Upper lobe of left lung (tissue), 6 donors: ENCODE measurements around the gene TMEM168. TPM values are rescaled to one million over a fixed set of nuclear protein-coding genes. Genes with fewer than 3 reads are reported as not detected.

Experiments used
- ATAC-seq, 2 donors: fragments of 200-7000 bp; cut with Tn5 transposase; one replicate each; pipeline ENCODE4 v1.9.1; 2022; ENCODE audit warnings: mild to moderate bottlenecking in 2 of 2, moderate library complexity in 2 of 2; ENCODE audit not compliant: low FRiP score in 2 of 2
- DNase-seq, 2 donors: peaks; one replicate each; pipeline ENCODE4 v3.0.0-alpha.2; 2019 to 2020
- H3K27ac ChIP-seq, 4 donors: fragments of 200-600 bp; sonication (generic); one replicate each; pipeline ENCODE4 v1.5.1; 2016 to 2019
- H3K27me3 ChIP-seq, 4 donors: fragments of 200-600 bp; sonication (generic); one replicate each; pipeline ENCODE4 v1.5.1; 2017 to 2019
- H3K36me3 ChIP-seq, 4 donors: fragments of 200-600 bp; sonication (generic); one replicate each; pipeline ENCODE4 v1.5.1; 2016 to 2019
- H3K4me1 ChIP-seq, 4 donors: fragments of 200-600 bp; sonication (generic); one replicate each; pipeline ENCODE4 v1.5.1; 2018 to 2019
- H3K4me3 ChIP-seq, 4 donors: fragments of 200-600 bp; sonication (generic); one replicate each; pipeline ENCODE4 v1.5.1; 2017 to 2019; ENCODE audit warnings: mild to moderate bottlenecking in 2 of 4, moderate library complexity in 1 of 4
- H3K9me3 ChIP-seq, 4 donors: fragments of 200-600 bp; sonication (generic); one replicate each; pipeline ENCODE4 v1.5.1; 2018 to 2019
- EP300 ChIP-seq, 4 donors: sonication (generic); formaldehyde crosslinking; IDR thresholded peaks; one replicate each; pipeline ENCODE4 v1.5.1; 2017; ENCODE audit warnings: antibody characterized with exemption in 4 of 4, control low read depth in 2 of 4
- POLR2A ChIP-seq, 4 donors: fragments of 450-650 bp; IDR thresholded peaks; one replicate each; pipeline ENCODE4 v1.5.1; 2016 to 2017; ENCODE audit warnings: antibody characterized with exemption in 4 of 4, mild to moderate bottlenecking in 2 of 4
- POLR2AphosphoS5 ChIP-seq, 2 donors: sonication (generic); formaldehyde crosslinking; IDR thresholded peaks; one replicate each; pipeline ENCODE4 v1.5.1; 2017; ENCODE audit warnings: antibody characterized with exemption in 2 of 2
- WGBS, 2 donors: methylation state at CpG; one replicate each; pipeline ENCODE4 v1.1.5; 2017 to 2018; 5-methylcytosine and 5-hydroxymethylcytosine counted together
- total RNA-seq, 6 donors: library from RNA; depleted of rRNA in 4 of 6; stranded (reverse); fragments of >200 nt in 4 of 6; gene quantifications; one replicate each; pipeline versions ENCODE4 v1.1.0 to v1.2.1, GENCODE V29; 2016 to 2021
- TF ChIP-seq, protein P1 (sequence below), 6 experiments: fragments of 450-650 bp in 4 of 6; fragments of 200-600 bp in 2 of 6; sonication (generic) in 2 of 6; IDR thresholded peaks; one replicate each; pipeline ENCODE4 v1.5.1; 2016 to 2019; ENCODE audit warnings: antibody characterized with exemption in 6 of 6
- donor health status: DM: no; HTN: no; CAD: no; lungs with moderate emphysema.
- donor health status: DM: no; HTN: yes; CAD: no; lungs with severe emphysema.

TMEM168 gene
- total RNA-seq, 6 donors from 2014 or later, result 9.5 to 33.0 (median 20.4) TPM

GRCh38 chr7:112790586-112791003 is 402 bp upstream of the TMEM168 start:
- Histone ChIP-seq H3K4me3 (peak overlapping the region; percentile 62 to 77 (median 75)), H3K27ac (peak overlapping the region; percentile 89 to 93 (median 92)), H3K4me1 (peaks cover 14 to 20% (median 16%) of the 10 kb centered on the region in 4 donors), H3K27me3 (no peaks in the 10 kb centered on the region), H3K36me3 (no peaks in the 10 kb centered on the region), H3K9me3 (no peaks in the 10 kb centered on the region)
- no peak for TF ChIP-seq POLR2AphosphoS5 (IDR thresholded peaks at IDR 0.05)
- TF ChIP-seq POLR2A (IDR thresholded peaks at IDR 0.05), result no peak
- no peak for TF ChIP-seq EP300 (IDR thresholded peaks at IDR 0.05)
- TF ChIP-seq, protein P1, sequence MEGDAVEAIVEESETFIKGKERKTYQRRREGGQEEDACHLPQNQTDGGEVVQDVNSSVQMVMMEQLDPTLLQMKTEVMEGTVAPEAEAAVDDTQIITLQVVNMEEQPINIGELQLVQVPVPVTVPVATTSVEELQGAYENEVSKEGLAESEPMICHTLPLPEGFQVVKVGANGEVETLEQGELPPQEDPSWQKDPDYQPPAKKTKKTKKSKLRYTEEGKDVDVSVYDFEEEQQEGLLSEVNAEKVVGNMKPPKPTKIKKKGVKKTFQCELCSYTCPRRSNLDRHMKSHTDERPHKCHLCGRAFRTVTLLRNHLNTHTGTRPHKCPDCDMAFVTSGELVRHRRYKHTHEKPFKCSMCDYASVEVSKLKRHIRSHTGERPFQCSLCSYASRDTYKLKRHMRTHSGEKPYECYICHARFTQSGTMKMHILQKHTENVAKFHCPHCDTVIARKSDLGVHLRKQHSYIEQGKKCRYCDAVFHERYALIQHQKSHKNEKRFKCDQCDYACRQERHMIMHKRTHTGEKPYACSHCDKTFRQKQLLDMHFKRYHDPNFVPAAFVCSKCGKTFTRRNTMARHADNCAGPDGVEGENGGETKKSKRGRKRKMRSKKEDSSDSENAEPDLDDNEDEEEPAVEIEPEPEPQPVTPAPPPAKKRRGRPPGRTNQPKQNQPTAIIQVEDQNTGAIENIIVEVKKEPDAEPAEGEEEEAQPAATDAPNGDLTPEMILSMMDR (IDR thresholded peaks at IDR 0.05), result no peak
- no peak for DNase-seq
- ATAC-seq, result peak; percentile 44 to 51
- WGBS, 2 donors, result 18 to 44% methylated on average over 4 to 11 of the region's 12 CpGs

DNA sequence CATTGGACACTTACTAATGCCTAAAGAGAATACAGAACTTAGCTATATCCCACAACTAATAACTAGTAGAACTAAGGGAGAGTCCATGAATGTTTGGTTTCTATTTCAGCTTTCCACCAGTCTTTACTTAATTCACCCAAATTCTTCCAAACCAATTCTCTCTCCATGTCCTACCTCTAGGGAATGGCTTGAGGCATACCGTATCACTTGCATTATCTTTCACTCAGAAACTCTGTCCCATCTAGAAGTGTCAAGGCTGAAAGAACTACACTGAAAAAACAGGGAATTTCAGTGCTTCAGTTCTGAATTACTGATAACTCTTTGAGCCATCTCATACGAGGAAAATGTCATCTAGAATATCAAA is 758 bp downstream of the TMEM168 start:
- no peak for ATAC-seq
- H3K27me3 ChIP-seq, result no peaks in the 10 kb centered on the region
- peak overlapping the region; percentile 89 to 93 (median 92) for H3K27ac ChIP-seq
- no peak for DNase-seq
- H3K4me1 ChIP-seq, result peaks cover 14 to 20% (median 16%) of the 10 kb centered on the region in 4 donors
- no peaks in the 10 kb centered on the region for H3K9me3 ChIP-seq
- TF ChIP-seq, protein P1 (IDR thresholded peaks at IDR 0.05), result no peak
- TF ChIP-seq EP300 (IDR thresholded peaks at IDR 0.05), result no peak
- TF ChIP-seq POLR2AphosphoS5 (IDR thresholded peaks at IDR 0.05), result no peak
- no peak for TF ChIP-seq POLR2A (IDR thresholded peaks at IDR 0.05)
- 0 to 4% methylated on average over 2 of the region's 2 CpGs for WGBS, 2 donors
- H3K36me3 ChIP-seq, result peaks cover 0 to 3% (median 2%) of the 10 kb centered on the region in 4 donors
- peak overlapping the region; percentile 62 to 77 (median 75) for H3K4me3 ChIP-seq

DNA sequence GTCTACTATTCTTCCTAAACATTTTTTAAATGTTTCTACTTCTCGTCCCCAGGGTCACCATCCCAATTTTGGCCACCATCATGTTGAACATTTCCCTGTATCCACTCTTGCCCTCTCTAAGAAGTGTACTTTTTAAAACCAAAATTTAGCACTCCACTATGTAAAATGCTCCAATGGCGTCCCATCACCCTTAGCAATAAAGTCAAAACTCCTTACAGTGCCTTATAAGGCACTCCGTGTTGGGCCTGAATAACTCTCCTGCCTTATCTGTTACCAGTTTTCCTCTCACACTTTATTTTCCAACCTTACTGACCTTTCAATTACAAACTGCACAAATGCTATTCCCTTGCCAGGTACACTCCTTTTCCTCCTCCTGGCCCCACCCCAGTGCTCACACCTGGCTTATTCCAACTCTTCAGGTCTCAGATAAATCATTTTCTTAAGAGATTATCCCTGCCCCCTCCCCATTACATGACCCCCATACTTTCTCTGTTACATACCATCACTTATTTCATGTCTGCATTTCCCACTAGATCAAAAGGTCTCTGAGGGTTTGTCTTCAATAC is 1.3 kb downstream of the TMEM168 start:
- 81 to 84% methylated on average over 3 of the region's 3 CpGs for WGBS, 2 donors
- Histone ChIP-seq H3K4me3 (peak overlapping the region in 3 of 4 donors; percentile 75 to 77 (median 75)), H3K27me3 (no peaks in the 10 kb centered on the region), H3K4me1 (peaks cover 14 to 20% (median 16%) of the 10 kb centered on the region in 4 donors), H3K36me3 (peaks cover 0 to 8% (median 5%) of the 10 kb centered on the region in 4 donors), H3K9me3 (no peaks in the 10 kb centered on the region), H3K27ac (peak overlapping the region in 1 of 4 donors; percentile 92)
- ATAC-seq (no peak), DNase-seq (no peak)
- TF ChIP-seq EP300 (IDR thresholded peaks at IDR 0.05), result no peak
- TF ChIP-seq, protein P1 (IDR thresholded peaks at IDR 0.05), result no peak
- no peak for TF ChIP-seq POLR2AphosphoS5 (IDR thresholded peaks at IDR 0.05)
- TF ChIP-seq POLR2A (IDR thresholded peaks at IDR 0.05), result no peak

DNA sequence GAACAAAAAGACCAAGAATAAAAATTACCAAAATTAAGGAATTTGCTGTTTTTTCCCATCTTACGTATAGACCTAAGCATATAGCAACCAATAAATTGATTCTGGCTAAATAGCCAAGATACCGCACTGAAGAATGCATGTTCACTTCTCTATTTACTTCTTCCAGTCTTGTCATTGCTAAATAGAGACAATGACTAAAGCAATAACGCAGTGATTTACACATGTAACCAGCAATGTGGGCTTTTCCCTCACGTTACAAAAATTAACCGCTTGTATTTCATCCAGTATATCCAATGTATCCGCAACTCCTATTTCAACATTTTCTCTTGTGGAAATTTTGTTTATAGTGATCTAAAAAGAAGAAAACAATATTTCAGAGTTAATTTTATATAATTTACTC is 5.6 kb downstream of the TMEM168 start:
- TF ChIP-seq EP300 (IDR thresholded peaks at IDR 0.05), result no peak
- TF ChIP-seq, protein P1 (IDR thresholded peaks at IDR 0.05), result no peak
- TF ChIP-seq POLR2AphosphoS5 (IDR thresholded peaks at IDR 0.05), result no peak
- Histone ChIP-seq H3K27ac (no peak overlapping the region), H3K4me3 (no peak overlapping the region), H3K4me1 (peaks cover 12 to 14% (median 12%) of the 10 kb centered on the region in 4 donors), H3K9me3 (no peaks in the 10 kb centered on the region), H3K36me3 (peaks cover 0 to 9% (median 6%) of the 10 kb centered on the region in 4 donors), H3K27me3 (no peaks in the 10 kb centered on the region)
- DNase-seq (no peak), ATAC-seq (no peak)
- 90 to 94% methylated on average over 6 of the region's 6 CpGs for WGBS, 2 donors

DNA sequence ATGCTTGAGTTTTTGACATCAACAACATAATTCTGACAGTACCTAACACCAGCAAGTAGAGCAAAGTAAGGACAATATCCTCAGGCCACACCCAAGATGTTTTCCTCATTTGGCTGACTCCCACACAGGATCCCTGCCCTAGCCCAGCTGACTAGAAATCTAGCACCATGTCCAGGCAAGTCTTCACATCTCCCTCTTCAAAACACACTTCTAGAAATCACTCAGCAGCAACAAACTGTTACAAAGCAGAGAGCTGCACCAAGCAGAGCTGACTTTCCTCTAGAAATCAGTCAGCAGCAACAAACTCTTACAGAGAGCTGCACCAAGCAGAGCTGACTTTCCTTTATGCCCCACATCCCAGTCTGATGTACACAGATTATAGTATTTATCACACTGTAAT is 7.7 kb downstream of the TMEM168 start:
- Histone ChIP-seq H3K27ac (no peak overlapping the region), H3K9me3 (no peaks in the 10 kb centered on the region), H3K4me3 (no peak overlapping the region), H3K4me1 (peaks cover 0 to 3% (median 0%) of the 10 kb centered on the region in 4 donors), H3K36me3 (peaks cover 0 to 12% (median 6%) of the 10 kb centered on the region in 4 donors), H3K27me3 (no peaks in the 10 kb centered on the region)
- no peak for TF ChIP-seq EP300 (IDR thresholded peaks at IDR 0.05)
- no peak for TF ChIP-seq POLR2AphosphoS5 (IDR thresholded peaks at IDR 0.05)
- TF ChIP-seq POLR2A (IDR thresholded peaks at IDR 0.05), result no peak
- TF ChIP-seq, protein P1 (IDR thresholded peaks at IDR 0.05), result no peak
- no peak for ATAC-seq
- DNase-seq, result no peak
